Neural progenitor cell (in vitro differentiated cells): ENCODE data around the gene LSM10. TPM values are rescaled to one million over a fixed set of nuclear protein-coding genes. Genes with fewer than 3 reads are reported as not detected.

Experiments used
- DNase-seq: peaks from one replicate; pipeline ENCODE4 v3.0.0-alpha.2; 2016; ENCODE audit warnings: low spot score
- H2AFZ ChIP-seq: fragments of 200-600 bp; sonication (generic); replicated peaks from 2 replicates; pipeline ENCODE4 v1.6.1; 2016; ENCODE audit warnings: antibody characterized with exemption
- H3F3A ChIP-seq: fragments of 200-600 bp; sonication (generic); 2 replicates; pipeline ENCODE4 v1.6.1; 2016; ENCODE audit warnings: antibody characterized with exemption, low read depth
- H3K27ac ChIP-seq: fragments of 200-600 bp; sonication (generic); 2 replicates; pipeline ENCODE4 v1.5.1; 2016; ENCODE audit warnings: mild to moderate bottlenecking
- H3K27me3 ChIP-seq: fragments of 200-600 bp; sonication (generic); 2 replicates; pipeline ENCODE4 v1.6.1; 2016; ENCODE audit warnings: mild to moderate bottlenecking, moderate library complexity
- H3K36me3 ChIP-seq: fragments of 200-600 bp; sonication (generic); 2 replicates; pipeline ENCODE4 v1.5.1; 2016
- H3K4me1 ChIP-seq: fragments of 200-600 bp; sonication (generic); 2 replicates; pipeline ENCODE4 v1.6.1; 2016; ENCODE audit warnings: mixed run types
- H3K4me2 ChIP-seq: fragments of 200-600 bp; sonication (generic); 2 replicates; pipeline ENCODE4 v1.6.1; 2016
- H3K4me3 ChIP-seq: fragments of 200-600 bp; sonication (generic); 2 replicates; pipeline ENCODE4 v1.5.1; 2016
- H3K79me2 ChIP-seq: fragments of 200-600 bp; sonication (generic); 2 replicates; pipeline ENCODE4 v1.6.1; 2016; ENCODE audit warnings: low read depth
- H3K9ac ChIP-seq: fragments of 200-600 bp; sonication (generic); 2 replicates; pipeline ENCODE4 v1.6.1; 2016
- H3K9me3 ChIP-seq: fragments of 200-600 bp; sonication (generic); 2 replicates; pipeline ENCODE4 v1.5.1; 2016; ENCODE audit warnings: low read depth
- H4K20me1 ChIP-seq: fragments of 200-600 bp; sonication (generic); 2 replicates; pipeline ENCODE4 v1.6.1; 2016; ENCODE audit warnings: low read depth
- H3K27ac Mint-ChIP-seq: 3 replicates; pipeline ENCODE4 v1.8.0; 2021; ENCODE audit warnings: mixed read lengths
- H3K27me3 Mint-ChIP-seq: 2 replicates; pipeline ENCODE4 v1.8.0; 2022; ENCODE audit warnings: low read depth, mild to moderate bottlenecking, inconsistent platforms, moderate library complexity, mixed read lengths; ENCODE audit not compliant: insufficient read depth
- H3K36me3 Mint-ChIP-seq: 3 replicates; pipeline ENCODE4 v1.8.0; 2021; ENCODE audit warnings: mixed read lengths
- H3K4me1 Mint-ChIP-seq: 3 replicates; pipeline ENCODE4 v1.8.0; 2021; ENCODE audit warnings: mixed read lengths
- H3K4me3 Mint-ChIP-seq: 3 replicates; pipeline ENCODE4 v1.8.0; 2021; ENCODE audit warnings: mild to moderate bottlenecking, moderate library complexity, mixed read lengths
- H3K9me3 Mint-ChIP-seq: 3 replicates; pipeline ENCODE4 v1.8.0; 2020; ENCODE audit warnings: mixed read lengths
- EZH2 ChIP-seq: fragments of 200-600 bp; sonication (generic); IDR thresholded peaks from 2 replicates; pipeline ENCODE4 v1.6.1; 2017; ENCODE audit warnings: antibody characterized with exemption, mild to moderate bottlenecking, moderate library complexity
- EZH2phosphoT487 ChIP-seq: fragments of 200-600 bp; sonication (generic); IDR thresholded peaks from 2 replicates; pipeline ENCODE4 v1.6.1; 2017; ENCODE audit warnings: antibody characterized with exemption
- total RNA-seq: library from RNA; depleted of rRNA; stranded (reverse); fragments of >200 nt; gene quantifications from 2 replicates; pipeline ENCODE4 v1.2.3, GENCODE V29; 2015; ENCODE audit warnings: low replicate concordance
- TF ChIP-seq, protein P1 (sequence below): fragments of 200-600 bp; sonication (generic); IDR thresholded peaks from 2 replicates; pipeline ENCODE4 v1.5.1; 2017; ENCODE audit warnings: antibody characterized with exemption, mild to moderate bottlenecking

LSM10 gene
- total RNA-seq, 1 donor from 2014 or later = 8.6 TPM

DNA sequence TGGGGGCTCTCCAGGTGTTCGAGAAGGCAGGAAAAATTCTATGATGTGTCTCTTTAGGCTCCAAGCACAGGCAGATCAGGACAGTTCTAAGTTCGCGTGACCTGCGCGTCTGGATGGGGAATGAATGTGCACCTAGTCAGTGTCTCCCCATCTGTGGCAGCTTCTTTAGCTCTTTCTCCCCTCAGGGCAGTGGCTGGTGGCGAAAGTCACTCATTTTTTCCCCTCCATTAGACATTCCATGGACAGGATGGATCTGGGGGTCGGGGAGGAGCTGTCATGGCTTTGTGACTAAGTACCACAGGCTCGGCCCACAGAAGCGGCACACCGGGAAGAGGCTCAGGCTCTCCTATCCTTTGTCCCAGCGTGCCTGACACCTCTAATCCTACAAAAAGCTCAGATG is 43.2 kb downstream of the LSM10 start:
- peaks cover 5% of the 10 kb centered on the region for H3K27me3 Mint-ChIP-seq
- TF ChIP-seq, protein P1, sequence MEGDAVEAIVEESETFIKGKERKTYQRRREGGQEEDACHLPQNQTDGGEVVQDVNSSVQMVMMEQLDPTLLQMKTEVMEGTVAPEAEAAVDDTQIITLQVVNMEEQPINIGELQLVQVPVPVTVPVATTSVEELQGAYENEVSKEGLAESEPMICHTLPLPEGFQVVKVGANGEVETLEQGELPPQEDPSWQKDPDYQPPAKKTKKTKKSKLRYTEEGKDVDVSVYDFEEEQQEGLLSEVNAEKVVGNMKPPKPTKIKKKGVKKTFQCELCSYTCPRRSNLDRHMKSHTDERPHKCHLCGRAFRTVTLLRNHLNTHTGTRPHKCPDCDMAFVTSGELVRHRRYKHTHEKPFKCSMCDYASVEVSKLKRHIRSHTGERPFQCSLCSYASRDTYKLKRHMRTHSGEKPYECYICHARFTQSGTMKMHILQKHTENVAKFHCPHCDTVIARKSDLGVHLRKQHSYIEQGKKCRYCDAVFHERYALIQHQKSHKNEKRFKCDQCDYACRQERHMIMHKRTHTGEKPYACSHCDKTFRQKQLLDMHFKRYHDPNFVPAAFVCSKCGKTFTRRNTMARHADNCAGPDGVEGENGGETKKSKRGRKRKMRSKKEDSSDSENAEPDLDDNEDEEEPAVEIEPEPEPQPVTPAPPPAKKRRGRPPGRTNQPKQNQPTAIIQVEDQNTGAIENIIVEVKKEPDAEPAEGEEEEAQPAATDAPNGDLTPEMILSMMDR = no peak
- TF ChIP-seq EZH2phosphoT487 (no peak), EZH2 (no peak)
- Histone ChIP-seq H3K27ac (no peak overlapping the region), H3K9me3 (no peaks in the 10 kb centered on the region), H4K20me1 (no peaks in the 10 kb centered on the region), H3K4me1 (peaks cover 18% of the 10 kb centered on the region), H3K9ac (no peak overlapping the region), H3K79me2 (no peaks in the 10 kb centered on the region), H3K27me3 (no peaks in the 10 kb centered on the region), H3K4me2 (no peak overlapping the region), H2AFZ (no peak overlapping the region), H3K4me3 (no peak overlapping the region), H3K36me3 (no peaks in the 10 kb centered on the region), H3F3A (peaks cover 2% of the 10 kb centered on the region)
- peaks cover 10% of the 10 kb centered on the region for H3K36me3 Mint-ChIP-seq
- DNase-seq = no peak
- peaks cover 25% of the 10 kb centered on the region for H3K4me1 Mint-ChIP-seq
- H3K27ac Mint-ChIP-seq = no peak overlapping the region
- H3K9me3 Mint-ChIP-seq = no peaks in the 10 kb centered on the region
- H3K4me3 Mint-ChIP-seq = no peak overlapping the region

- Histone ChIP-seq H3K4me3 (no peak overlapping the region), H3K4me1 (peaks cover 18% of the 10 kb centered on the region), H3K79me2 (no peaks in the 10 kb centered on the region), H3K27ac (no peak overlapping the region), H3K36me3 (no peaks in the 10 kb centered on the region), H4K20me1 (no peaks in the 10 kb centered on the region), H3K9me3 (no peaks in the 10 kb centered on the region), H3K9ac (no peak overlapping the region), H3K4me2 (no peak overlapping the region), H3K27me3 (no peaks in the 10 kb centered on the region), H3F3A (peaks cover 2% of the 10 kb centered on the region), H2AFZ (no peak overlapping the region)
- TF ChIP-seq EZH2 (no peak), EZH2phosphoT487 (no peak)
- TF ChIP-seq, protein P1 = no peak
- Mint-ChIP-seq H3K36me3 (peaks cover 14% of the 10 kb centered on the region), H3K27ac (no peak overlapping the region), H3K4me1 (peaks cover 25% of the 10 kb centered on the region), H3K9me3 (no peaks in the 10 kb centered on the region), H3K4me3 (no peak overlapping the region), H3K27me3 (peaks cover 3% of the 10 kb centered on the region)
- DNase-seq = no peak
These were observed 44.5 kb downstream of the LSM10 start for GRCh38 chr1:36352910-36353878.

DNA sequence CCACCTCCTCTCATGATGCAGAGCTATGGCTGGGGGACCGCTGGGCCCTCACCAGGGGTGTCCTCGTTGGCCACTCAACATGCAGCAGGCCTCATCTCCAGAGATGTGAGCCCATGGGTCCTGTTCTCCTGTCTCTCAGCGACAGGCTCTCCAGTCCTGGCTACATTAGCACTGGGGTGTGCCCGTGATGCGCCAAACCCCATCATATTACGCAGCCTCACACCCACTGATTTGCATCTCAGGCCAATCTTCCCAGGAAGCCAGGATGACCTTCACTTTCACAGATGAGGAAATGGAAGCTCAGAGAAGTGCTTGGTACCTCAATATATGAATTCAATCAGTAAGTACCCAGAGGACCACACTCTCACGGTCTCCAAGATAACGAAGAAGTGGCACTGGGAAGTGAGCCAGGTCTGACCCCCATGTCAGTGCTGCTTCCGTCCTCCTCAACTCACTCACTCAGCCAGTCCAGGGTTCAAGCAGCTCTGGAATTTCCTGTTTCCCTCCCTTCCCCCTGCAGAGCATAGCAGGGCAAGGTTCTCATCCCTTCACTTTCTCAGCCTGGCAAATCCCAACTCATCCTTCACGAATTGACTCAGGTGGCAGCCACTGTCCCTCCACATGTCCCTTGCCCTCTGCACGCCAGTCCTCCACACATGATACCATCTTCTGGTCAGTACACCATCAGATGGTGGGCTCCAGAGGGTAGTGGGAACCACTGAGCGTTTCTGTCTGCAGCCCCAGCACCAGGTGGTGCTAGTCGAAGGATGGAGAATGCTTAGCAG is 45.4 kb downstream of the LSM10 start:
- Histone ChIP-seq H3K4me2 (peak overlapping the region; percentile 60), H3K4me1 (peaks cover 18% of the 10 kb centered on the region), H2AFZ (no peak overlapping the region), H3K79me2 (no peaks in the 10 kb centered on the region), H4K20me1 (no peaks in the 10 kb centered on the region), H3K4me3 (no peak overlapping the region), H3K36me3 (no peaks in the 10 kb centered on the region), H3K27me3 (no peaks in the 10 kb centered on the region), H3K9me3 (no peaks in the 10 kb centered on the region), H3F3A (peaks cover 2% of the 10 kb centered on the region), H3K9ac (no peak overlapping the region), H3K27ac (no peak overlapping the region)
- no peak for DNase-seq
- Mint-ChIP-seq H3K4me1 (peaks cover 25% of the 10 kb centered on the region), H3K27me3 (peaks cover 2% of the 10 kb centered on the region), H3K27ac (peak overlapping the region; percentile 84), H3K36me3 (peaks cover 19% of the 10 kb centered on the region), H3K4me3 (no peak overlapping the region), H3K9me3 (no peaks in the 10 kb centered on the region)
- TF ChIP-seq, protein P1 = peak; percentile 12
- TF ChIP-seq EZH2phosphoT487 = no peak
